Measurements from ENCODE around the gene RANBP3.

Gene RANBP3

DNA sequence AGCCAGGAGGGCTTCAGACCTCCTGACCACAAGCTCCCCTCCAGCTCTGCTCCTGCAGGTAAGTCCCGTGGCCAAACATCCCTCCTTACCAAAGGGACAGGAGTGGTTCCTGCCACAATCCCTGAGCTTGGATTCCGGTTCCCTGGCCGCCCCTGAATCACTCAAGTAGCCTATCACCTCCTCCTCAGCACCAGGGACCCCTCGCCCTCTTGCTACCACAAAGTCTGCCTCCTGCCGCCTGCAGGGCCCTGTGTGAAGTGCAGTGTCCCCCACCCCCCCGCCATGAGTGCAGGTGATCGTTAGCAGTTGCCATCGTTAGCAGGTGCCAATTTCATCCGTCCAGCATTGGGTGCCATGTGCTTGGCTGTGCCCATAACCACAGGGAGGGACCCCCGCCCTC lies 40.8 kb upstream of the RANBP3 start:
- Histone ChIP-seq H3K9me2 (ENCODE audit: low read depth, low read length) (no peaks in the 10 kb centered on the region), H3K27ac (ENCODE audit: low read depth, low read length, poor library complexity, severe bottlenecking) (no peak overlapping the region), H3F3A (ENCODE audit: insufficient read depth, low read length) (no peaks in the 10 kb centered on the region), H3K27me3 (ENCODE audit: insufficient read depth, low read length) (peaks cover 6% of the 10 kb centered on the region; the same call in 1 of the 2 replicates), H3K9ac (ENCODE audit: low read length) (no peak overlapping the region), H3K36me3 (ENCODE audit: insufficient read depth, low read length) (no peaks in the 10 kb centered on the region), H3K4me3 (ENCODE audit: low read depth, low read length, poor library complexity, severe bottlenecking) (no peak overlapping the region), H3K4me2 (ENCODE audit: low read length) (no peak overlapping the region), H3K79me2 (ENCODE audit: insufficient read depth, low read length) (no peaks in the 10 kb centered on the region), H2AFZ (ENCODE audit: low read length) (no peak overlapping the region), H4K20me1 (ENCODE audit: insufficient read depth, low read length) (no peaks in the 10 kb centered on the region), H3K4me1 (ENCODE audit: insufficient read depth, low read length, severe bottlenecking) (no peaks in the 10 kb centered on the region), H3K9me3 (ENCODE audit: low read length) (no peaks in the 10 kb centered on the region)
- TF ChIP-seq, protein P1, sequence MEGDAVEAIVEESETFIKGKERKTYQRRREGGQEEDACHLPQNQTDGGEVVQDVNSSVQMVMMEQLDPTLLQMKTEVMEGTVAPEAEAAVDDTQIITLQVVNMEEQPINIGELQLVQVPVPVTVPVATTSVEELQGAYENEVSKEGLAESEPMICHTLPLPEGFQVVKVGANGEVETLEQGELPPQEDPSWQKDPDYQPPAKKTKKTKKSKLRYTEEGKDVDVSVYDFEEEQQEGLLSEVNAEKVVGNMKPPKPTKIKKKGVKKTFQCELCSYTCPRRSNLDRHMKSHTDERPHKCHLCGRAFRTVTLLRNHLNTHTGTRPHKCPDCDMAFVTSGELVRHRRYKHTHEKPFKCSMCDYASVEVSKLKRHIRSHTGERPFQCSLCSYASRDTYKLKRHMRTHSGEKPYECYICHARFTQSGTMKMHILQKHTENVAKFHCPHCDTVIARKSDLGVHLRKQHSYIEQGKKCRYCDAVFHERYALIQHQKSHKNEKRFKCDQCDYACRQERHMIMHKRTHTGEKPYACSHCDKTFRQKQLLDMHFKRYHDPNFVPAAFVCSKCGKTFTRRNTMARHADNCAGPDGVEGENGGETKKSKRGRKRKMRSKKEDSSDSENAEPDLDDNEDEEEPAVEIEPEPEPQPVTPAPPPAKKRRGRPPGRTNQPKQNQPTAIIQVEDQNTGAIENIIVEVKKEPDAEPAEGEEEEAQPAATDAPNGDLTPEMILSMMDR (IDR thresholded peaks at IDR 0.05; ENCODE audit: low read length): peak; percentile 64; the same call in 1 of the 2 replicates
- TF ChIP-seq EZH2 (IDR thresholded peaks at IDR 0.05; ENCODE audit: borderline replicate concordance, low read length): no peak

DNA sequence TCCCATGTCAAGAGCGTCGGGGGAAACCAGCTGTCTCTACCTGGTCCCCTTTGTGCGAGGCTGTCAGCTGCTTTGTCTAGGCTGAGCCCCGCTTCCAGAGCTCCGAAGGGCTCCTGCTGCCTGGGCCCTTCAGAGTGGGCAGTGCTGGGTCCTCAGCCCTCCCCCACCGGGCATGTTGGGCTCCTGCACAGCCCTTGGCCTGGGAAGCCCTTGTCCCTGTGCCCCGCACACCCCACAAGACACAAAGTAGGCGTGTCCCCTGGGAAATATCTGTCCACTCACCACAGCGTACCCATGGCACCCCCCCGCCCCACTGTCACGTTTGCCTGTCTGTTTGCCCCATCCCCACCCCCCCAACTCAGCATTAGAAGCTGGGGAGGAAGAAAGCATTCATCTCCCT lies 39.6 kb upstream of the RANBP3 start:
- H3K36me3 ChIP-seq (ENCODE audit: insufficient read depth, low read length): no peaks in the 10 kb centered on the region
- H3K4me3 ChIP-seq (ENCODE audit: low read depth, low read length, poor library complexity, severe bottlenecking): no peak overlapping the region
- H2AFZ ChIP-seq (ENCODE audit: low read length): no peak overlapping the region
- H3K4me2 ChIP-seq (ENCODE audit: low read length): no peak overlapping the region
- no peaks in the 10 kb centered on the region for H3K79me2 ChIP-seq (ENCODE audit: insufficient read depth, low read length)
- TF ChIP-seq EZH2 (IDR thresholded peaks at IDR 0.05; ENCODE audit: borderline replicate concordance, low read length): no peak
- TF ChIP-seq, protein P1 (IDR thresholded peaks at IDR 0.05; ENCODE audit: low read length): no peak
- no peaks in the 10 kb centered on the region for H3K4me1 ChIP-seq (ENCODE audit: insufficient read depth, low read length, severe bottlenecking)
- H3K27me3 ChIP-seq (ENCODE audit: insufficient read depth, low read length): peaks cover 6% of the 10 kb centered on the region; the same call in 1 of the 2 replicates
- no peaks in the 10 kb centered on the region for H3K9me3 ChIP-seq (ENCODE audit: low read length)
- H3K9me2 ChIP-seq (ENCODE audit: low read depth, low read length): no peaks in the 10 kb centered on the region
- H3F3A ChIP-seq (ENCODE audit: insufficient read depth, low read length): no peaks in the 10 kb centered on the region
- H3K9ac ChIP-seq (ENCODE audit: low read length): no peak overlapping the region
- H4K20me1 ChIP-seq (ENCODE audit: insufficient read depth, low read length): no peaks in the 10 kb centered on the region
- H3K27ac ChIP-seq (ENCODE audit: low read depth, low read length, poor library complexity, severe bottlenecking): no peak overlapping the region

DNA sequence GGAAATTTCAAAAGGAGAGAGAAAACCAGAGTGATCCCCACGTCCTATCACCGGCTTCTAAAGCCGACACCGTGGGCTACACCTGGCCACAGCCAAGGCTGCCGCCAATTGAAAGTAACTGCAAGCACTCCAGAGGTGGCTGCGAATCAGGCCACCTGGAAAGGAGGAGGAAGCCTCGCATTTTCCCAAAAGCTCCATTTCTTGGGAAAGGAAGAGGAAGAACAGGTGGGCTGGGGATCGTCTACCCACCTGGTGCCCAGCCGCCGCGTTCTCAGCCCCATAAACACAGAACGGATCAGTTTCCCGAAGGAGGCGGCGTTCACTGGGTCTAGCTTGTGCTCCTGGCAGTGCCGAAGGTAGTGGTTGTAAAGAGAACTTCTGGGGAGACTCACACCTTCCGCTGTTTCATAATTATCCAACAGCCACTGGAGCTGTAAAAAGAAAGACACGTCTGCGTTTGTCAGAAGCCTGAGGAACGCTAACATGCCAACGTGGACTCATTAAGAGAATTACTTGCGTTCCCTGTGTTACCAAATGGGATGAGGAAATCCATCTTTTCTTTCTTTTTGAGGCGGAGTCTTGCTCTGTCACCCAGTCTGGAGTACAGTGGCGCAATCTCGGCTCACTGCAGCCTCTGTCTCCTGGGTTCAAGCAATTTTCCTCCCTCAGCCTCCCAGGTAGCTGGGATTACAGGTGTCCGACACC lies 38.1 kb upstream of the RANBP3 start:
- Histone ChIP-seq H3K4me1 (ENCODE audit: insufficient read depth, low read length, severe bottlenecking) (no peaks in the 10 kb centered on the region), H3K9ac (ENCODE audit: low read length) (no peak overlapping the region), H3K9me3 (ENCODE audit: low read length) (no peaks in the 10 kb centered on the region), H3K36me3 (ENCODE audit: insufficient read depth, low read length) (no peaks in the 10 kb centered on the region), H3K4me3 (ENCODE audit: low read depth, low read length, poor library complexity, severe bottlenecking) (no peak overlapping the region), H2AFZ (ENCODE audit: low read length) (no peak overlapping the region), H3K27ac (ENCODE audit: low read depth, low read length, poor library complexity, severe bottlenecking) (no peak overlapping the region), H4K20me1 (ENCODE audit: insufficient read depth, low read length) (no peaks in the 10 kb centered on the region), H3K27me3 (ENCODE audit: insufficient read depth, low read length) (peaks cover 6% of the 10 kb centered on the region; the same call in 1 of the 2 replicates), H3K4me2 (ENCODE audit: low read length) (no peak overlapping the region), H3K79me2 (ENCODE audit: insufficient read depth, low read length) (no peaks in the 10 kb centered on the region), H3K9me2 (ENCODE audit: low read depth, low read length) (no peaks in the 10 kb centered on the region), H3F3A (ENCODE audit: insufficient read depth, low read length) (no peaks in the 10 kb centered on the region)
- TF ChIP-seq, protein P1 (IDR thresholded peaks at IDR 0.05; ENCODE audit: low read length): no peak
- TF ChIP-seq EZH2 (IDR thresholded peaks at IDR 0.05; ENCODE audit: borderline replicate concordance, low read length): no peak
